ENCODE measurements around the gene ZNF322. TPM values are rescaled to one million over a fixed set of nuclear protein-coding genes. Genes with fewer than 3 reads are reported as not detected.

Gene ZNF322
- total RNA-seq, 1 experiment from 2014 or later, result 22.5 TPM

DNA sequence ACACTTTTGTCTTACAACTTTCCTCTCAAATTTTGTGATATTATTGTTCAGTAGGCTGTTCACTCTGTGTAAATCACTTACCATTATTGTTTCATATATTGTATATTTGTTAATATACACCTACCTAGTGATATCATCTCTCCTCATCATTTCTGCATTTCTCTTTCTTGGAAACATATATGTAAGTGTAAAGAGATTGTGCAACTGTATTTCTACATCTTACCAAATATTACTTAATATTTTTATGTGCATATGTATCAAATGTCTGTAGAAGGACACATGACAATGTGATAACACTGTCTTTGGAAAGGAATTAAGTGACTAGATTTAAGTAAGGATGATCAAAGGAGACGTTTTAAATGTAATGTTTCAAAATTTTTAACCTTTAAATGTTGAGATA lies 30.2 kb downstream of the ZNF322 start:
- ChIA-PET POLR2A (no interaction called here), CTCF (no interaction called here)
- no peaks in the 10 kb centered on the region for H3K27me3 Mint-ChIP-seq (ENCODE audit: insufficient read depth, unreplicated experiment)
- H3K27ac Mint-ChIP-seq (ENCODE audit: unreplicated experiment), result no peak overlapping the region
- H3K9me3 Mint-ChIP-seq (ENCODE audit: unreplicated experiment), result no peaks in the 10 kb centered on the region
- Histone ChIP-seq H3K36me3 (ENCODE audit: control insufficient read depth, insufficient read depth, low read length) (no peaks in the 10 kb centered on the region; the same call in 1 of the 2 replicates), H3K9me3 (no peaks in the 10 kb centered on the region), H3K4me3 (ENCODE audit: low read depth, low read length) (no peak overlapping the region), H3K4me1 (no peaks in the 10 kb centered on the region), H3K27me3 (replicated peaks; ENCODE audit: control insufficient read depth, insufficient read depth, low read length) (no peaks in the 10 kb centered on the region)
- no peak overlapping the region for H3K4me3 Mint-ChIP-seq (ENCODE audit: unreplicated experiment)
- no TSS peak for BruUV-seq (replicated peaks)
- H3K4me1 Mint-ChIP-seq (ENCODE audit: low read depth, unreplicated experiment), result no peaks in the 10 kb centered on the region
- intact Hi-C loops (cut with micrococcal nuclease; ENCODE audit: unreplicated experiment), result no loop called here
- H3K36me3 Mint-ChIP-seq (ENCODE audit: insufficient read depth, unreplicated experiment), result peaks cover 7% of the 10 kb centered on the region
- TF ChIP-seq, protein P1, sequence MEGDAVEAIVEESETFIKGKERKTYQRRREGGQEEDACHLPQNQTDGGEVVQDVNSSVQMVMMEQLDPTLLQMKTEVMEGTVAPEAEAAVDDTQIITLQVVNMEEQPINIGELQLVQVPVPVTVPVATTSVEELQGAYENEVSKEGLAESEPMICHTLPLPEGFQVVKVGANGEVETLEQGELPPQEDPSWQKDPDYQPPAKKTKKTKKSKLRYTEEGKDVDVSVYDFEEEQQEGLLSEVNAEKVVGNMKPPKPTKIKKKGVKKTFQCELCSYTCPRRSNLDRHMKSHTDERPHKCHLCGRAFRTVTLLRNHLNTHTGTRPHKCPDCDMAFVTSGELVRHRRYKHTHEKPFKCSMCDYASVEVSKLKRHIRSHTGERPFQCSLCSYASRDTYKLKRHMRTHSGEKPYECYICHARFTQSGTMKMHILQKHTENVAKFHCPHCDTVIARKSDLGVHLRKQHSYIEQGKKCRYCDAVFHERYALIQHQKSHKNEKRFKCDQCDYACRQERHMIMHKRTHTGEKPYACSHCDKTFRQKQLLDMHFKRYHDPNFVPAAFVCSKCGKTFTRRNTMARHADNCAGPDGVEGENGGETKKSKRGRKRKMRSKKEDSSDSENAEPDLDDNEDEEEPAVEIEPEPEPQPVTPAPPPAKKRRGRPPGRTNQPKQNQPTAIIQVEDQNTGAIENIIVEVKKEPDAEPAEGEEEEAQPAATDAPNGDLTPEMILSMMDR (IDR thresholded peaks at IDR 0.05; ENCODE audit: insufficient read depth in 1 of 2, low read depth in 1 of 2, low read length in 1 of 2, severe bottlenecking in 1 of 2, unreplicated experiment in 1 of 2), result no peak
- no peak for DNase-seq

DNA sequence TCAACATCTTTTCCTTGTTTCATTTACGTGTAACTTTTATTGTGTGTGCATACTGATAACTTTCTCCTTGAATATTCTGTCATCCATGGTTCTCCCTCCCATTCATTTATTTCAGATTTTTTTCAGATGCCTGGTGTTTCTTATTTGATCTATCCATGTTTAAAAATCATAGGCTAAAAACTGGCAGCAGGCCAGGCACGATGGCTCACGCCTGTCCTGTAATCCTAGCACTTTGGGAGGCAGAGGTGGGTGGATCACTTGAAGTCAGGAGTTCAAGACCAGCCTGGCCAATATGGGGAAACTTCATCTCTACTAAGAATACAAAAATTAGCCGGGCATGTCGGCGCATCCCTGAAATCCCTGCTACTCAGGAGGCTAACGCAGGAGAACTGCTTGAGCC lies 31.7 kb downstream of the ZNF322 start:
- Histone ChIP-seq H3K9me3 (no peaks in the 10 kb centered on the region), H3K36me3 (ENCODE audit: control insufficient read depth, insufficient read depth, low read length) (no peaks in the 10 kb centered on the region), H3K4me3 (ENCODE audit: low read depth, low read length) (no peak overlapping the region), H3K4me1 (no peaks in the 10 kb centered on the region), H3K27me3 (replicated peaks; ENCODE audit: control insufficient read depth, insufficient read depth, low read length) (no peaks in the 10 kb centered on the region)
- Mint-ChIP-seq H3K9me3 (ENCODE audit: unreplicated experiment) (peaks cover 10% of the 10 kb centered on the region), H3K36me3 (ENCODE audit: insufficient read depth, unreplicated experiment) (no peaks in the 10 kb centered on the region), H3K4me1 (ENCODE audit: low read depth, unreplicated experiment) (no peaks in the 10 kb centered on the region), H3K27me3 (ENCODE audit: insufficient read depth, unreplicated experiment) (no peaks in the 10 kb centered on the region), H3K4me3 (ENCODE audit: unreplicated experiment) (no peak overlapping the region), H3K27ac (ENCODE audit: unreplicated experiment) (no peak overlapping the region)
- no TSS peak for BruUV-seq (replicated peaks)
- CTCF ChIA-PET, result no interaction called here
- no peak for DNase-seq
- TF ChIP-seq, protein P1 (IDR thresholded peaks at IDR 0.05; ENCODE audit: insufficient read depth in 1 of 2, low read depth in 1 of 2, low read length in 1 of 2, severe bottlenecking in 1 of 2, unreplicated experiment in 1 of 2), result no peak
- POLR2A ChIA-PET, result no interaction called here
- intact Hi-C loops (cut with micrococcal nuclease; ENCODE audit: unreplicated experiment), result no loop called here

DNA sequence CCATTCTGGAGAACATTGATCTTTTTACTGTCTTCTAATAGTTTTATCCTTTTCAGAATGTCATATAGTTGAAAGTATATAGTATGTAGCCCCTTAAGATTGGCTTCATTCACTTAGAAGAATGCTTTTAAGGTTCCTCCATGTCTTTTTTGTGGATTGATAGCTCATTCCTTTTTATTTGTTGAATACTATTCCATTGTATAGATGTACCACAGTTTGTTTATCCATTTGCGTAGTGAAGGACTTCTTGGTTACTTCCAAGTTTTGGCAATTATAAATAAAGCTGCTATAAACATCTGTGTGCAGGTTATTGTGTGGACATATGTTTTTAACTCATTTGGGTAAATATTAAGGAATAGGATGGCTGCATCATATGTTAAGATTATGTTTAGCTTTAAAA lies 35.0 kb downstream of the ZNF322 start:
- Mint-ChIP-seq H3K9me3 (ENCODE audit: unreplicated experiment) (peaks cover 11% of the 10 kb centered on the region), H3K27ac (ENCODE audit: unreplicated experiment) (no peak overlapping the region), H3K4me3 (ENCODE audit: unreplicated experiment) (no peak overlapping the region), H3K27me3 (ENCODE audit: insufficient read depth, unreplicated experiment) (peaks cover 3% of the 10 kb centered on the region), H3K4me1 (ENCODE audit: low read depth, unreplicated experiment) (no peaks in the 10 kb centered on the region), H3K36me3 (ENCODE audit: insufficient read depth, unreplicated experiment) (no peaks in the 10 kb centered on the region)
- Histone ChIP-seq H3K27me3 (replicated peaks; ENCODE audit: control insufficient read depth, insufficient read depth, low read length) (no peaks in the 10 kb centered on the region), H3K4me1 (no peaks in the 10 kb centered on the region), H3K36me3 (ENCODE audit: control insufficient read depth, insufficient read depth, low read length) (no peaks in the 10 kb centered on the region), H3K9me3 (no peaks in the 10 kb centered on the region; the same call in 1 of the 2 replicates), H3K4me3 (ENCODE audit: low read depth, low read length) (no peak overlapping the region)
- no TSS peak for BruUV-seq (replicated peaks)
- TF ChIP-seq, protein P1 (IDR thresholded peaks at IDR 0.05; ENCODE audit: insufficient read depth in 1 of 2, low read depth in 1 of 2, low read length in 1 of 2, severe bottlenecking in 1 of 2, unreplicated experiment in 1 of 2), result no peak
- ChIA-PET POLR2A (no interaction called here), CTCF (no interaction called here)
- DNase-seq, result no peak
- intact Hi-C loops (cut with micrococcal nuclease; ENCODE audit: unreplicated experiment), result no loop called here
